Stimulated activated CD4-positive, alpha-beta T cell treated with anti-CD3 and anti-CD28 coated beads, Interleukin-4, amount 100 ng/mL, for 48 hours (primary cell): ENCODE results near the gene THBS2.

ENCODE experiments used
- DNase-seq, 2 donors: peaks; one replicate each; pipeline ENCODE4 v3.0.0-alpha.2; 2020; ENCODE audit warnings: low read depth in 2 of 2

THBS2 gene

GRCh38 chr6:169249057-169249456 lies 4.6 kb downstream of the THBS2 start:
- DNase-seq, result no peak

- DNase-seq, result no peak
Measured at GRCh38 chr6:169248521-169248971, 5.1 kb downstream of the THBS2 start.

GRCh38 chr6:169247991-169248390 lies 5.7 kb downstream of the THBS2 start:
- DNase-seq, result no peak

- DNase-seq, result no peak
Measured at GRCh38 chr6:169247419-169247818, 6.2 kb downstream of the THBS2 start.

DNA sequence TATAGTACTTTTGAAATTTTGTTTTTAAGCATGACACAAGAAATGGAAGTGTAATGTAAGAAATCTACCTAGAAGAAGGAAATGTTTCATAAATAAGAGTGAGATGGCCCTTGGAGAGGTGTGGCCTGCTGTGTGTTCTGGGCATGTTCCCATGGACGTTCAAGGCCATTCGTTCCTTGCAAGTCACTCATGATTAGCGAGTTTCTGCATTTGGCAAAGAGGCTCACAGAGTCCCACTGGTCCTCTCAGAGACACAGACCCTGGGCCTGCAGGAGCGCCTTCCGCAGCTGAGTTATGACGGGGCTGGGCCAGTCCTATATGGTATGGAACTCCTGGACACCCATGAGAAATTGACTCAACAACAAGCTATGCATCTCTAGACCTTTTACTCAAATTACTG lies 7.2 kb downstream of the THBS2 start:
- DNase-seq, result no peak

DNA sequence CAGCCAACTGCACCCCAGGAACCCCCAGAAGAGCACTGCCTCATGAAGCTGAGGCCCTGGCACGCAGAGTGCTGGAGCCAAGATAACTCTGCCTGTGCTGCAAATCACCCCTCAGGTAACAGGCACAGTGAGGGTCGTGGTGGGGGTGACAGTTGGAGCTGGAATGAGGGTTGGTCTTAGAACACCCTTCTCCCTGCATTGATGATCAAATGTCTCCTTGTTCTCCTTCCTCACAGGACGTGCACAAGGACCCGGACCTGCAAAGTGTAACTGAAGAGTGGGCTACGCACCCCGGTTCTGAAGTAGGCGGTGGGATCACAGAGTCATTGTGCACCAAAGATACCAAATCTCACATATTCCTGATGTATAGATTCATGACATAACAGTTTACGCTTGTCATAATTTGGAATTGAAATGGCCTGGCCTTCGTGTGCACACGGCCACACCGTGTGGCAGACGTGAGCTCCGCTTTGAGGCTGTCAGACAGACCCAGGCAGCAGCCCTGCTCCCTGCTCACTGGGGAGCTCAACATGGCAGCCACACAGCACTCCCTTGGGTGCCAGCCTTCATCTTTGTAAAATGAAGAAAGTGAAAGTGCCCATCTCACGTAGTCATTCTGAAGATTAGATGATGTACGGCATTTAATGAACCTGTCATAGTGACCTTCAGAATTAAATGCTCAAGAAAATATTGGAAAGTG lies 8.8 kb downstream of the THBS2 start:
- no peak for DNase-seq

- no peak for DNase-seq
Measured at GRCh38 chr6:169243661-169244060, 10.0 kb downstream of the THBS2 start.

DNA sequence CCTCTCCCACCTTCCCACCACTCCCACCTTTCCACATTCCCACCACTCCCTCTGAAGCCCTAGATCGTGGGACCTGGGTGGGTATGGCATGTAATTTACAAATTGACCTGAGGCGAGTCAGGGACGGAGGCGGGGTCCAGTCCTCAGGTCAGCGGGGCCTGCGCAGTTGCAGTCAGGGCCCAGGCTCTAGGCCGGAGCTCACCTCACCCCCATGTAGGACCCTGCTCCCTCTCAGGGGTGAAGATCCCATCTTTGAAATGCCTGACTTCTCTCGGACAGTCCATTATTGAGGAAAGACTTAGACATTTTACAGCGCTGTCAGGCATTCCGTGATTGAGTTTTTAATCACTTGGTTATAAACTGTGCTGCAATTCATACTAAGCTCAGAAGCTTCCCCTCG lies 10.5 kb downstream of the THBS2 start:
- DNase-seq, result no peak

- DNase-seq, result no peak
Measured at GRCh38 chr6:169241688-169242350, 11.8 kb downstream of the THBS2 start.

- no peak for DNase-seq
Measured at GRCh38 chr6:169240591-169241390, 12.9 kb downstream of the THBS2 start.

GRCh38 chr6:169240125-169240524 lies 13.5 kb downstream of the THBS2 start:
- no peak for DNase-seq

- DNase-seq, result no peak
Measured at GRCh38 chr6:169239181-169239580, 14.5 kb downstream of the THBS2 start.

GRCh38 chr6:169238766-169239165 lies 14.9 kb downstream of the THBS2 start:
- DNase-seq, result no peak

- DNase-seq, result no peak
Measured at GRCh38 chr6:169237496-169238134, 16.0 kb downstream of the THBS2 start.

GRCh38 chr6:169236988-169237387 lies 16.7 kb downstream of the THBS2 start:
- no peak for DNase-seq

- DNase-seq, result no peak
Measured at GRCh38 chr6:169236545-169236944, 17.1 kb downstream of the THBS2 start.

DNA sequence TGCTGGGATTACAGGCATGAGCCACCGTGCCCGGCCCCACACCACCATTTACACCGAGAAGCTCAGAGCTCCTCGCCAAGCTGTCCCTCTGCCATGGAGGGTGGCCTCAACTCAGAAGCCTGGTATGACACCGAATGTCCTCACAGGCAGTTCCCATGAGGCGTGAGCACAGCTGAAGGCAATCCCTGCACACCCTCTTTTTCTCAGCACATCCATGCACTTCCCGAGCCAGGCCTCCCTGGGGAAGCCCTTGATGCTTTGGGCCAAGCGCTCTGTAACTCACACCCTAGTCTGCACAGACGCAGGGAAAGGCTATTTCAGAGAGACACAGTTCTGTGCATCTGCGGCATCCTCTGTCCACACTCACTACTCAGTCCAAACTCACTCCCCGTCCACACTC lies 18.4 kb downstream of the THBS2 start:
- no peak for DNase-seq

GRCh38 chr6:169234634-169235033 lies 19.0 kb downstream of the THBS2 start:
- DNase-seq, result no peak

DNA sequence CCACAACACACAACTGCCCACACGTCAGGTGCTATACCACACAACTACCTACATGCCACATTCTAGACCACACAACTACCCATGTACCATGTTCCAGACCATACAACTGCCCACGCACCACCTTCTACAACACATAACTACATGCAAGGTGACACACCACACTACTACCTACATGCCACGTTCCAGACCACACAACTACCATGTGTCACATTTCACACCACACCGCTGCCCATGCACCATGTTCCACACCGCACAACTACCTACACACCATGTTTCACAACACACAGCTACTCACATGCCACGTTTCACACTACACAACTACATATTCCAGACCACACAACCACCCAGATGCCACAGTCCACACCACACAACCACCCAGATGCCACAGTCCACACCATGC lies 19.8 kb downstream of the THBS2 start:
- no peak for DNase-seq

DNA sequence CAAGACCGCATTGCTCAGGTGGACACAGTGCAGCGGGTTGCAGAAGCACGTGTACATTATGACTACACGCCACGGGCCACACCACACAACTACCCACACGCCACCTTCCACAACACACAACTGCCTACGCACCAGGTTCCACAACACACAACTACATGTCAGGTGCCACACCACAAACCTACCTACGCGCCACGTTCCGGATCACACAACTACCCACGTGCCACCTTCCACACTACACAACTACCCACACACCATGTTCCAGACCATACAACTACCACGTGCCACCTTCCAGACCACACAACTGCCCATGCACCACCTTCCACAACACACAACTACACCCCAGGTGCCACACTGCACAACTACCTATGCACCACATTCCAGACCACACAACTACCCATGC lies 20.5 kb downstream of the THBS2 start:
- no peak for DNase-seq

GRCh38 chr6:169232507-169232931 lies 21.1 kb downstream of the THBS2 start:
- DNase-seq, result no peak
